HG02943 (cell line): ENCODE results near the gene SLC25A22.

ENCODE experiments used
- ATAC-seq: cut with Tn5 transposase; IDR thresholded peaks from one replicate; pipeline ENCODE4 v1.9.1; 2021; ENCODE audit warnings: mild to moderate bottlenecking, low read depth, moderate library complexity; ENCODE audit not compliant: unreplicated experiment

The SLC25A22 gene

GRCh38 chr11:798093-798713 is at the start of gene SLC25A22:
Gene SLC25A22, minus strand, starts transcription at chr11:798281. Its CDS starts 3,275 bp downstream, at chr11:795006.
- peak; percentile 54 for ATAC-seq

DNA sequence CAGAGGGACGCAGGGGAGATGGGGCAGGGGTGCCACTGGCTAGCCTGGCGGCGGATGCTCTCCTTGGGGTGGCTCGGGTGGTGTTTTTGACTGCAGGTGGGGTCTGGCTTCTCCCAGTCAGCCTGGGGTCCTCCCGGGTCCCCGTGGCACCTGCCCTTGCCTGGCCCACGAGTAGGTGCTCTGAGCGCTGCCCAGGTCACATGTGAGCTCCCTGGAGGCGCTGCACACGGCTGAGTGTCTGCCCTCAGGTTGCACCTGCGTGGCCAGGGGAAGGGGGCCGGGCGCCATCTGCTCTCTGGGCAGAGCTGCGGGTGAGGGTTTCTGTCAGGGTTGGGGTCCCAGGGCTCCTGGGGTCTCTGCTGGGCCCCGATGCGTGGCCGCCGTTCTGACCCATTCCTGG is 49.8 kb upstream of the SLC25A22 start:
- ATAC-seq: no peak

DNA sequence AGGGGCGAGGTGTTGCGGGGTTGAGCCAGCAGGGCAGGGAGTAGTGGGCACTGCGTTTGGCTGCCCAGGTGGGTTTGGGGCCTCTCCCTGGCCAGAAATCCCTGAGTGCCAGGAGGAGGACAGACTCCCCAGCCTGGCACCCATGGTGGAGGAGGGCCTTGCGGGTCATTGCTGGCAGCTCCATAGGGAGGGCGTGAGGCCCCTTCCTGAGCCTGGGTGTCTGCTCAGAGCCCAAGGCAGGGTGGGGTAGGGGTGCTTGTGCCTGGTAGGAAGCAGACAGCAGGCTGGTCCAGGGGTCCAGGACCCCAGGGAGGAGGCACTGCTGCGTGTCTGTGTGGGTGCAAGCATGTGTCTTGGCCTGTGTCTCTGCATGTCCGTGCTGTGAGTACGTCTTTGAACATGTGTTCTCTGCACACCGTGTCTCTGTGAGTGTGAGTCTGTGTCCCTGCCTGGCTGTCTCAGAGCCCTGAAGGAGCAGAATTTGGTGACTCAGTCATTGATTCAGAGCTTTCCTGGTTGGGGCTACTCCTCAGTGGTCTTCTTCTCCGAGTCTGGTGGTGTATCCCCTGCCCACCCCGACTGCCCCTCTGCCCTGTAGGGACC is 48.5 kb upstream of the SLC25A22 start:
- no peak for ATAC-seq

DNA sequence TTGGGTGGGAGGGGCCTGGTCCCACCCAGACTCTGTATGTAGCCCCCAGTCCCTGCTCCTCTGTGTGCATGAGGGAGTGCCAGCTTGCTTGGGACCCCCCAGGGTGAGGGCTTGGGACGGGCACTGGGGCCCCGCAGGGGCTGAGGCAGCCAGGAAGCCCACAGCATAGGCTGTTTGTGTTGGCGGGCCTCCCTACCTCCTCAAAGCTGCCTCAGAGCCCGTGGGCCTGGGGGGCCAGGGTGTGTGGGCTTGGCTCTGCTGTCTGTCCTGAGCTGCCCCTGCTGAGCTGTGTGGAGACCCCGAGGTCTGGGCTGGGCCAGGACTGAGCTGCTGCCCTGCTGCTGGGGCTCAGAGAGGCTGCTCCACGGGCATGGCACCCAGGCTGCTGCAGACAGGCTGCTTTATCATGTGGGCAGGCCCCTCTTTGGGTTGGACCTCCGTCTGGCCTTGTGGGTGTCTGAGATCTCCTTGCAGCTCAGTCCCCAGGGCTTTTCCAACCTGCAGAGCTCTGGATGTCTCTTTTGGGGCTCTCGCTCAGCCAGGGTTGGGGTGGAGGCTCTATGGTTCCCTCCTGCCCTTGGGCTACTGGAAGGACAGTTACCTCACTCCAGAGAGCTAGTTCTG is 47.9 kb upstream of the SLC25A22 start:
- no peak for ATAC-seq

DNA sequence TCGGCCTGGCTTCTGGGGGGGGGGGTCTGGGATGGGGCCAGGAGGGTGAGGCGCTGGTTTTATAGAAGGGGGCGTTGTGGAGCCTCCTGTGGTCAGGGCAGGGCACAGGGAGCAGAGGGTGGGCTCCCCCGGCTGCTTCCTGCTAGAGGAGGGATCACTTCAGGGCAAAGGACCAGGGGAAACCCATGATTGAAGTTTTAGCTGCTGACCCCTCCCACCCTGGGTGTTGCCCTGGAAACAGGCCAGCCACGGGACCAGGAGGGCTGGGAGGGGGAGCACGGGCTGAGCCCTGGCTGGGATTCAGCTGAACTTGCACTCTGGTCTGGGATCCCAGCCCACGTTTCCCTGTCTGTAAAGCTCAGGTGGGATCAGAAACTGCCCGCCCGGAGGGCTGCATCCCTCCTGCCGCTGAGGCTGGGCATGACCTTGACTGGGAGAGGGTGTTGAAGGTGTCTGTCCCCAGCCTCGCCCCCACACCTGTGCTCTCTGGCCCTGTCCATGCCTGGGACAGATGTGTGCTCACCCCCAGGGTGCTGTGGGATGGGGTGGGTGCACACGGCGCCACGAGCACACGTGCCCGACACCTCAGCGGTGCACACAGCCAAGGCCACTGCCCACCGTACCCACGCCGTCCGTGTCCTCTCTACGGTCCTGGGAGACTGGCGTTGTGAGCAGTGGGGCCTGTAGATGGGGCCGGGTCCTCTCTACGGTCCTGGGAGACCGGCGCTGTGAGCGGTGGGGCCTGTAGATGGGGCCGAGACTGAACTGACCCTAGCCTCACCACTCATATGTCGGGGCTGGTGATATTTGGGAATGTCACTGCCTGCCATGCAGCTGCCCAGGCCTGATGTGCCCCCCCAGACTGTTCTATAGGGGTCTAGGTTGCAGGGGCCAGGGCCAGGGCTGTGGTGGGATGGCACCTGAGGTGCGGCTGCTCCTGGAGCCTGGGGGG is 46.9 kb upstream of the SLC25A22 start:
- no peak for ATAC-seq

GRCh38 chr11:843818-844692 is 46.0 kb upstream of the SLC25A22 start:
- ATAC-seq: no peak

GRCh38 chr11:843086-843734 is 45.1 kb upstream of the SLC25A22 start:
- no peak for ATAC-seq

GRCh38 chr11:842370-843002 is 44.4 kb upstream of the SLC25A22 start, which contains the start of the genes POLR2L and TSPAN4:
Gene POLR2L, minus strand, starts transcription at chr11:842529. Its CDS starts 21 bp downstream, at chr11:842508.
Gene TSPAN4, plus strand, starts transcription at chr11:842852. Its CDS starts 7,453 bp downstream, at chr11:850305.
- peak; percentile 71 for ATAC-seq

GRCh38 chr11:841981-842369 is 43.9 kb upstream of the SLC25A22 start:
- peak; percentile 14 for ATAC-seq

- no peak for ATAC-seq
These were observed 42.0 kb upstream of the SLC25A22 start for GRCh38 chr11:839875-840617.

DNA sequence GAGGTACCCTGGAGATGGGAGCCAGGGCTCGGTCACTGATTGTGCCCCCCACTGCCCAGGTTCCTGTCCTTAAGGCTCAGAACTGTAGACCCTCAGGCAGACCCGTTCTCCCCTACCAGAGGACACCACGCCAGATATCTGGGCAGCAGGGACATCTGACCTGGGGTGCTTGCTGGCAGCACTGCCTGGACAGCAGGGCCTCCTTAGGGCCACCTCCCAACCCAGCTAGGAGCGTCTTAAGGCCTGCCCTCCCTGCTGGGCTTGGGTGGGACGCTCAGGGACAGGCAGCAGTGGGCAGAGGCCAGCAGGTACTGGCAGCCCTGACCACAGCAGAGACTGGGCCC is 41.2 kb upstream of the SLC25A22 start:
- no peak for ATAC-seq

DNA sequence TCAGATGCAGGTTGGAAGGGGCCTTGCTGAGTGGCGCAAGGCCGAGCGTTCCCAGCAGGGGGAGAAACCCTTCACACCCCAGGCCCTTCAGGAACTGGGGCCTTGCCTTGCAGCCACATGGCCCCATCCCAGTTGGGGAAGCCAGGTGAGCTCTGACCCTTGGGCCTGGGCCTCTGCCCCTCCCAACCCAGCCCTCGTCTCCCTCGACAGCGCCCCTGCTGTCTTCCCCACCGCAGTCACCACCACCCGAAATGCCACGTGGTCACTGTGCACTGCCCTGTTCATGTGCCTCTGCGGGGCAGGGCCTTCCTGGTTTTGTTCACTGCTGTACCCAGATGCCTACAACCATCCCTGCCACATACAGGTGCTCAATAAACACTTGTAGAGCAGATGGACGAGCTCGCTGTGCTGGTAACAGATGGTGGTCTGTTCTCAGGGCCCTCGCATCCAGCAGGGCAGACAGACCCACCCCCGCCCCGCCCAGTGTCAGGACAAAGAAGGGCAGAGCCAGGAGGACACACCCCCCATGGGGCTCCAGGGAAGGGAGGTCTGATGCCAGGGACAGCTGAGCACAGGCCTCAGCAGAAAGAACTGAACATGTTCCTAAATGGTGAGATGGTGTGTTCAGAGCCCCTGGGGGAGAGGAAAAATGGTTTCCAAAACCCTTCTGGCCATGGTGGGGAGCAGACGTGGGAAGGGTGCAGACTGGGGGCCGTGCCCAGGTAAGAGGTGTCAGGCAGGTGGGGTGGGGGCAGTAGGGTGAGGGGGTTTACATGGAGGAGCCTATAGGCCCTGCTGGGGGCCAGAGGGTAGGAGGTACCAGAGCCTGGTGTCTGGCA is 40.6 kb upstream of the SLC25A22 start:
- no peak for ATAC-seq

DNA sequence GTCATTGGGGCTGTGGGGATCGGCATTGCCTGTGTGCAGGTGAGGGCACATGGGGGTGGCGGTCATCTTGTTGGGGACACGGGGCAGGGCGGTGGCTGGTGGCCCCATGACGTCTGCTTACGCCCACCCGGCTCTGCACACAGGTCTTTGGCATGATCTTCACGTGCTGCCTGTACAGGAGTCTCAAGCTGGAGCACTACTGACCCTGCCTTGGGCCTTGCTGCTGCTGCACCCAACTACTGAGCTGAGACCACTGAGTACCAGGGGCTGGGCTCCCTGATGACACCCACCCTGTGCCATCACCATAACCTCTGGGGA is 39.9 kb upstream of the SLC25A22 start:
- no peak for ATAC-seq

DNA sequence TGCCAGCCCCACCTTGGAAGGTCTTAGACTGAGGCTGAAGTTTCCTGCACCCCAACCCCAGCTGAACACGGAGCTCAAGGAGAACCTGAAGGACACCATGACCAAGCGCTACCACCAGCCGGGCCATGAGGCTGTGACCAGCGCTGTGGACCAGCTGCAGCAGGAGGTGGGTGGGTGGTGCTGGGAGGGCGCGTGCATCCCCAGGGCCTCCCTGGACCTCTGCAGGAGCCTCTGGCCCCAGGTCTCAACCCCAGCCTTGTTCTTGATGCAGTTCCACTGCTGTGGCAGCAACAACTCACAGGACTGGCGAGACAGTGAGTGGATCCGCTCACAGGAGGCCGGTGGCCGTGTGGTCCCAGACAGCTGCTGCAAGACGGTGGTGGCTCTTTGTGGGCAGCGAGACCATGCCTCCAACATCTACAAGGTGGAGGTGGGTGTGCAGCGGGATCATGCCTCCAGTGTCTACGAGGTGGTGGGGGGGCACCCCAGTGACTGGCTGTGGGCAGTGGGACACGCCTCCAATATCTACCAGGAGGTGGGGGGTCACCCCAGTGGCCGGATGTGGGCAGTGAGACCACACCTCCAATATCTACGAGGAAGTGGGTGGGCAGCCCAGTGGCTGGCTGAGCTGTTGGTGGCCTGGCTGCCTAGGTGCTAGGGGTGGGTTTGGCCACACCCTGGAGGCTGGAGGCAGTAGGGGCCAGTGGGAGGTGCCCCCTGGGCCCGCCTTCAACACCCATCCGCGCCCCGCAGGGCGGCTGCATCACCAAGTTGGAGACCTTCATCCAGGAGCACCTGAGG is 39.3 kb upstream of the SLC25A22 start:
- no peak for ATAC-seq

DNA sequence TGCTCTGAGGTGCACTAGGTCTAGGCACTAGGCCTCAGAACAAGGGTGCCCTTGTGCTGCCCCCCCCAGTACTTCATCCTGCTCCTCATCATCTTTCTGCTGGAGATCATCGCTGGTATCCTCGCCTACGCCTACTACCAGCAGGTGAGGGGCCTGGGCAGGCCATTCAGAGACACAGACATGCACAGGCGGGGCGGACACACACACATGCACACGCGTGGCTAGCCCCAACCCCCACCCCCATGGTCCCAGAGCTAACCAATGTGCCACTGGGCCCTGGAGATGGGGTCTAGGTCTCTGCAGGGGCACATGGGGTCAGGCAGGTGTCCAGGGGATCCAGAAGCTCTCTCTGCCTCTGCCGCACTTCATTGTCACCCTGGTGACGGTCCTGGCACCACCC is 38.6 kb upstream of the SLC25A22 start:
- ATAC-seq: no peak

DNA sequence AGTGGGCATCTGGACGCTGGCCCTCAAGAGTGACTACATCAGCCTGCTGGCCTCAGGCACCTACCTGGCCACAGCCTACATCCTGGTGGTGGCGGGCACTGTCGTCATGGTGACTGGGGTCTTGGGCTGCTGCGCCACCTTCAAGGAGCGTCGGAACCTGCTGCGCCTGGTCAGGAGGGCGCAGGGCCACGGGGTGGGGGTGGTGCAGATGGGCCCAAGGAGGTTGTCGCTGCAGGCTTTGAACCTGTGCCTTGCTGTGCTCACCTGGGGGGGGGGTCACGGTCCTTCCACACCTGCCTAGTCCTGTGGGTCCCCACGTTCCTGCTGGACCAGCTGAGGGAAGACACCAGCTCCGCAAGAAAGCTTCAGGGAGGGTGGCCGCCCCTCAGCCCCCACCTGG is 38.2 kb upstream of the SLC25A22 start:
- no peak for ATAC-seq
